HepG2 (cell line): ENCODE data around the gene MAP2K2. TPM values are rescaled to one million over a fixed set of nuclear protein-coding genes. Genes with fewer than 3 reads are reported as not detected.

ENCODE experiments used
- AKNA ChIP-seq: sonication (generic); formaldehyde crosslinking; IDR thresholded peaks from 2 replicates; pipeline ENCODE4 v1.4.0; 2020; ENCODE audit warnings: missing genetic modification reagents, borderline replicate concordance
- ATF1 ChIP-seq: IDR thresholded peaks from 2 replicates; pipeline ENCODE4 v1.6.1; 2016; ENCODE audit warnings: mild to moderate bottlenecking, control low read depth
- EED ChIP-seq: sonication (generic); formaldehyde crosslinking; IDR thresholded peaks from 2 replicates; pipeline ENCODE4 v1.5.0; 2020; ENCODE audit warnings: mild to moderate bottlenecking, missing genetic modification reagents
- FOXK1 ChIP-seq: sonication (generic); formaldehyde crosslinking; IDR thresholded peaks from 2 replicates; pipeline ENCODE4 v1.4.0; 2020; ENCODE audit warnings: low read depth, missing genetic modification reagents, borderline replicate concordance
- HNF4A ChIP-seq: sonication (generic); formaldehyde crosslinking; IDR thresholded peaks from 2 replicates; pipeline ENCODE4 v1.4.0; 2020; ENCODE audit warnings: missing genetic modification reagents
- KLF16 ChIP-seq, 2 experiments: sonication (generic) in 1 of 2; formaldehyde crosslinking in 1 of 2; IDR thresholded peaks; 2 replicates each; pipeline versions ENCODE4 v1.6.1 to v1.8.0; 2016 to 2023; ENCODE audit warnings: missing genetic modification reagents in 2 of 2, missing compliant biosample characterization in 1 of 2
- MYNN ChIP-seq: sonication (generic); formaldehyde crosslinking; IDR thresholded peaks from 2 replicates; pipeline ENCODE4 v1.4.0; 2020; ENCODE audit warnings: mild to moderate bottlenecking, low read depth, missing genetic modification reagents
- NFRKB ChIP-seq: fragments of 450-650 bp; IDR thresholded peaks from 2 replicates; pipeline ENCODE4 v1.6.1; 2017
- PRDM4 ChIP-seq: sonication (generic); formaldehyde crosslinking; IDR thresholded peaks from 2 replicates; pipeline ENCODE4 v1.9.0; 2021; ENCODE audit warnings: missing genetic modification reagents, borderline replicate concordance
- PTBP1 ChIP-seq: fragments of 200-400 bp; formaldehyde crosslinking; IDR thresholded peaks from 2 replicates; pipeline ENCODE4 v1.6.1; 2018; ENCODE audit warnings: low read length, low read depth; ENCODE audit not compliant: poor library complexity, severe bottlenecking
- REL ChIP-seq: sonication (generic); formaldehyde crosslinking; conservative IDR thresholded peaks from 2 replicates; pipeline ENCODE4 v1.8.0; 2022; ENCODE audit warnings: mild to moderate bottlenecking, missing genetic modification reagents, moderate library complexity
- SAFB2 ChIP-seq: sonication (generic); formaldehyde crosslinking; IDR thresholded peaks from 2 replicates; pipeline ENCODE4 v1.5.1; 2020; ENCODE audit warnings: missing genetic modification reagents, low read depth, mild to moderate bottlenecking, borderline replicate concordance
- SAP130 ChIP-seq: IDR thresholded peaks from 2 replicates; pipeline ENCODE4 v1.6.1; 2016; ENCODE audit warnings: low read depth
- SIN3B ChIP-seq: fragments of 150-350 bp; IDR thresholded peaks from 2 replicates; pipeline ENCODE4 v1.6.1; 2014; ENCODE audit warnings: low read length
- YEATS4 ChIP-seq: sonication (generic); formaldehyde crosslinking; IDR thresholded peaks from 2 replicates; pipeline ENCODE4 v1.4.0; 2020; ENCODE audit warnings: missing genetic modification reagents, borderline replicate concordance
- ZEB1 ChIP-seq: IDR thresholded peaks from 2 replicates; pipeline ENCODE4 v1.6.1; 2012; ENCODE audit warnings: mild to moderate bottlenecking, low read depth, inconsistent platforms; ENCODE audit not compliant: insufficient replicate concordance
- ZNF10 ChIP-seq: sonication (generic); formaldehyde crosslinking; IDR thresholded peaks from 2 replicates; pipeline ENCODE4 v1.4.0; 2020; ENCODE audit warnings: mild to moderate bottlenecking, low read depth, missing genetic modification reagents, borderline replicate concordance
- ZNF282 ChIP-seq: fragments of 450-650 bp; IDR thresholded peaks from 2 replicates; pipeline ENCODE4 v1.6.1; 2018; ENCODE audit not compliant: partially characterized antibody
- ZNF3 ChIP-seq: IDR thresholded peaks from 2 replicates; pipeline ENCODE4 v1.7.0; 2017; ENCODE audit warnings: inconsistent platforms
- ZNF33B ChIP-seq: sonication (generic); formaldehyde crosslinking; IDR thresholded peaks from 2 replicates; pipeline ENCODE4 v1.5.1; 2020; ENCODE audit warnings: mild to moderate bottlenecking, missing genetic modification reagents
- ZNF350 ChIP-seq: sonication (generic); formaldehyde crosslinking; IDR thresholded peaks from 2 replicates; pipeline ENCODE4 v1.4.0; 2020; ENCODE audit warnings: mild to moderate bottlenecking, low read depth, missing genetic modification reagents, borderline replicate concordance
- ZNF549 ChIP-seq: sonication (generic); formaldehyde crosslinking; IDR thresholded peaks from 2 replicates; pipeline ENCODE4 v1.5.0; 2020; ENCODE audit warnings: missing genetic modification reagents
- ZNF660 ChIP-seq: sonication (generic); formaldehyde crosslinking; IDR thresholded peaks from 2 replicates; pipeline ENCODE4 v1.5.1; 2020; ENCODE audit warnings: mild to moderate bottlenecking, low read depth, missing genetic modification reagents, borderline replicate concordance
- polyA plus RNA-seq, 8 experiments: library from polyadenylated mRNA; depleted of rRNA in 3 of 8; stranded (reverse) in 7 of 8; unstranded in 1 of 8; fragments of >200 nt; fragmentation: Illumina TruSeq in 4 of 8; extraction: Trizol in 4 of 8; gene quantifications; 2 replicates each; pipeline versions ENCODE4 v1.2.1 to v1.2.3, GENCODE V29; 2011 to 2016; ENCODE audit warnings: low read depth in 4 of 8, missing spikeins in 1 of 8, mixed read lengths in 1 of 8; ENCODE audit not compliant: insufficient read depth in 1 of 8
- total RNA-seq, 5 experiments: library from RNA; depleted of rRNA; stranded (reverse); fragments of >200 nt; fragmentation: Illumina TruSeq; extraction: Trizol; gene quantifications; 2 replicates each; pipeline ENCODE4 v1.2.3, GENCODE V29; 2016; ENCODE audit warnings: low read depth in 1 of 5

MAP2K2 gene
- total and polyA plus RNA-seq, 2 of the 13 experiments (the other 11 are each of a cell fraction or from before 2014, with no cell fraction given) = 70.3 to 80.9 TPM

DNA sequence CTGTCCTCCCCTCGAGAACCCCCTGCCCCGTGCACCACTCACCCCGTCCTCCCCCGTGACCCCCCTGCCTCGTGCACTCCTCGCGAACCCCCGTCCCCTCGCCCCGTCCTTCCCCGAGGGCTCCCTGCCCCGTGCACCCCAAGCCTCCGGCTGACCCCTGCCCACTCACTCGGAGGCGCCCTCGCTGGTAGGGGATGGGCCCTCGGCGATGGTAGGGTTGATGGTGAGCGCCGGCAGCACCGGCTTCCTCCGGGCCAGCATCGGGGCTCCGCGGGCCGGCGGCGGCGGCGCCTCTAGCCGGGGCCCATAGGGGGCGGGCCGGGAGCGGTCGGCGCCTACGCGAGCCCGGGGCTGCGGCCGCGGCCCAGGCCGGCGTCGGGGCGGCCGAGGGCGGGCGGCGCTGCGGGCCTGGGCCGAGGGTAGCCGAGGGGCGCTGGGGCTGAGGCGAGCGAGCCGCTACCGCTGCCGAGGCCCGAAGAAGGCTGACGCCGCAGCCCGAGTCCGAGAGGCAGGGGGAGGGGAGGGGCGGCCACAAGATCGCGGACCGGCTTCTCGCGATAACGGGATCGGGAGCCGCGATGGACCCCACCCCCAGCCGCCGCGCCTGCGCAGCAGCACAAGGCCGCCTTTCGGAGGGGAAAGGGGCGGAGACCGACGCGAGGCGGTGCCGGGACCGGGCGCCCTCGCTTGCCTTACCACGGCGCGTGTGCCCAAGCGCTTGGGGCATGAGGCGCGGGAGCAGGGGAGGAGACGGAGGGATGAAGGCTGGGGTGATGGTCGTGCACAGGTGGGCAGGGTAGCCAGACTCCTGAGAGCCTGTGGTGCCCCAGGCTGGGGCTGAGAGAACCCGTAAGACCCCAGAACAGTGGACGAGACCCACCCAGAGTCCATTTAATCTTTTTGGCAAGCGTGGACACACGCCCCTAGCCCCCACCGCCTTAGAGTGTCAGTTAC lies at the start of gene MAP2K2 (continued):
- TF ChIP-seq ZNF282 = no peak
- TF ChIP-seq MYNN (CRISPR knock-in tag) = no peak
- peak in 1 of 2 experiments; percentile 76; a peak in 1 of 4 replicates for TF ChIP-seq KLF16 (CRISPR knock-in tag; IDR thresholded peaks at IDR 0.05)
- peak; percentile 90 for TF ChIP-seq SAP130 (CRISPR knock-in tag)
- peak; percentile 77 for TF ChIP-seq ZNF33B (CRISPR knock-in tag)
- TF ChIP-seq SAFB2 (CRISPR knock-in tag) = peak; percentile 79; the same call in 1 of the 2 replicates
- TF ChIP-seq ZNF549 = no peak
- TF ChIP-seq FOXK1 (CRISPR knock-in tag) = peak; percentile 44; the same call in 1 of the 2 replicates
- peak; percentile 67; the same call in 1 of the 2 replicates for TF ChIP-seq EED (CRISPR knock-in tag)
- no peak for TF ChIP-seq NFRKB
- no peak for TF ChIP-seq PTBP1
- no peak for TF ChIP-seq REL
- TF ChIP-seq ZNF660 (CRISPR knock-in tag) = 0 out of 2 replicates have a peak, but pooled peaks have one; percentile 36
- no peak for TF ChIP-seq ZNF3 (CRISPR knock-in tag)
- no peak for TF ChIP-seq PRDM4
- TF ChIP-seq AKNA (CRISPR knock-in tag) = no peak
- no peak; the same call in 1 of the 2 replicates for TF ChIP-seq SIN3B
- peak; percentile 86 for TF ChIP-seq ZNF350 (CRISPR knock-in tag)
- no peak for TF ChIP-seq HNF4A
- TF ChIP-seq ZEB1 = no peak
- peak; percentile 72; the same call in 1 of the 2 replicates for TF ChIP-seq YEATS4 (CRISPR knock-in tag)
- no peak for TF ChIP-seq ATF1
- no peak for TF ChIP-seq ZNF10 (CRISPR knock-in tag)
